HCT116 (cell line): Measurements from ENCODE around the gene CMPK2.

Experiments used
- CTCF ChIP-seq, 3 experiments: fragments of 200-600 bp in 1 of 3; sonication (generic) in 1 of 3; IDR thresholded peaks in 2 of 3; conservative IDR thresholded peaks in 1 of 3; 2 replicates each; pipeline ENCODE4 v1.5.1; 2012 to 2017; ENCODE audit warnings: low read depth in 2 of 3, low read length in 2 of 3, antibody characterized with exemption in 1 of 3, borderline replicate concordance in 1 of 3, control low read depth in 1 of 3, mild to moderate bottlenecking in 1 of 3, mixed read lengths in 1 of 3, mixed run types in 1 of 3, moderate library complexity in 1 of 3; ENCODE audit not compliant: insufficient read depth in 1 of 3
- POLR2A ChIP-seq: IDR thresholded peaks from 2 replicates; pipeline ENCODE4 v1.7.0; 2011; ENCODE audit warnings: borderline replicate concordance; ENCODE audit not compliant: insufficient read depth, insufficient read length; ENCODE audit errors: extremely low read depth
- RAD21 ChIP-seq: IDR thresholded peaks from 2 replicates; pipeline ENCODE4 v1.6.1; 2012; ENCODE audit warnings: low read depth, mild to moderate bottlenecking

DNA sequence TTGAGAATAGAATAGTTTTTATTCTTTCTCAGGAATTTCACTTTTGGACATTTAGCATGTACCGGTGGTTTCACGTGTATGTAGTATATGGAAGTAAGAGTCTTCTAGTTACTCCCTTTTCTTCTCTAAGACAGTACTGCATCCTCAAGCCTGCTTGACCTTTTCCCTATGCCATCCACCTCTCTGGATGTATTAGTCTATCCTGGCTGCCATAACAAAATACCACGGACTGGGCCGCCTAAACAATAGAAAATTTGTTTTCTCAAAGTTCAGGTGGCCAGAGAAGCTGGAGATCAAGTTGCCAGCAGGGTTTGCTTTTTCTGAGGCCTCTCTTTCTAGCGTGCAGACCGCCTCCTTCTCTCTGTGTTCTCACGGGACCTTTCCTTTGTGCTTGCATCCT is 1.3 kb upstream of the CMPK2 start:
- TF ChIP-seq RAD21: no peak
- TF ChIP-seq POLR2A: no peak
- TF ChIP-seq CTCF (IDR thresholded peaks at IDR 0.05 in 2 of 3, conservative IDR thresholded peaks at IDR 0.05 in 1 of 3; ENCODE audit: borderline replicate concordance in 1 of 3, insufficient read depth in 1 of 3, low read depth in 2 of 3, low read length in 2 of 3): no peak
